ENCODE results near the gene KCNAB1. TPM values are rescaled to one million over a fixed set of nuclear protein-coding genes. Genes with fewer than 3 reads are reported as not detected.
A peak's percentile ranks its signal among the peaks of the same experiment; 100 is the strongest.

Gene KCNAB1
- total and polyA plus RNA-seq, 10 of the 15 experiments (the other 5 are each of a cell fraction or from before 2014, with no cell fraction given), result 0.11 to 0.69 (median 0.43) TPM; not detected in 6

DNA sequence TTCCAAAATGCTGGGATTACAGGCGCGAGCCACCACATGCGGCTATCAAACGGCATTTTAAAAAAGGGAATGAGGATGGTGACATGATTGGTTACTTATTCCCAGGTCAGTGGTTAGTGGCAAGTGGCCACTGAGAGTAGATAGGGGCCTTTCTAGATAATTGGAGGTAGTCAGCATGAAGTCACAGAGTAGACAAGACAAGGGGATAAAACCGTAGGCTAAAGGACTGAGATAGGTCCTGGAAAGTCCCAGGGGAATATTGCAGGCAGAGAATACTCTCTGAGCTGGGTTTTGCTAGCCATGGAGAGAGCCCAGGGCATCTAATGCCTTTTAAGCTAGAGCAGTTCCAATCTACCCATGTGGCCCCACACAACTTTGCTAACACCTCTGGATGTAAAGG lies 52.2 kb downstream of the KCNAB1 start:
- ChIA-PET RAD21 (ENCODE audit: unreplicated experiment) (no interaction called here), POLR2A (no interaction called here), CTCF (no interaction called here), SMC1A (ENCODE audit: uncharacterized antibody, unreplicated experiment) (no interaction called here)
- DNase-seq (ENCODE audit: low read depth, low spot score), result no peak
- no peak overlapping the region for H3K9ac ChIP-seq (ENCODE audit: control insufficient read depth, insufficient read depth, low read length)
- no peaks in the 10 kb centered on the region; a peak in 1 of 4 replicates for H3K27me3 ChIP-seq (replicated peaks in 1 of 2; ENCODE audit: control insufficient read depth in 2 of 2, insufficient read depth in 2 of 2, low read length in 1 of 2)
- no peak overlapping the region for H3K27ac ChIP-seq (ENCODE audit: control insufficient read depth, insufficient read depth)
- peak; percentile 58 for ATAC-seq
- no peak overlapping the region for H3K4me3 ChIP-seq
- H2AFZ ChIP-seq (ENCODE audit: control insufficient read depth, low read depth, low read length), result no peak overlapping the region
- 78% methylated on average over 5 of the region's 5 CpGs for WGBS (ENCODE audit: insufficient coverage, insufficient replicate concordance, low lambda C conversion rate, missing lambda C conversion rate)
- no peaks in the 10 kb centered on the region for H3K4me1 ChIP-seq (ENCODE audit: control insufficient read depth, insufficient read depth, low read length)
- no peak for FAIRE-seq
- no peaks in the 10 kb centered on the region for H3K79me2 ChIP-seq (ENCODE audit: control insufficient read depth, insufficient read depth, low read length)
- intact Hi-C loops (cut with micrococcal nuclease; ENCODE audit: unreplicated experiment) (loop anchor here (10.0 kb wide), 1 partner anchor 1508 kb away; no protein-coding TSS in a partner anchor), in situ Hi-C loops (cut with MboI) (loop anchor here (25.0 kb wide), 1 partner anchor 965 kb away; no protein-coding TSS in a partner anchor)
- H3K4me2 ChIP-seq (ENCODE audit: control insufficient read depth, insufficient read depth), result no peak overlapping the region
- no peaks in the 10 kb centered on the region for H3K9me3 ChIP-seq (replicated peaks; ENCODE audit: control insufficient read depth, insufficient read depth, low read length)
- no peaks in the 10 kb centered on the region for H4K20me1 ChIP-seq (ENCODE audit: control insufficient read depth, insufficient read depth)
- no TSS peak for BruUV-seq (replicated peaks)
- no peaks in the 10 kb centered on the region for H3K36me3 ChIP-seq (ENCODE audit: control insufficient read depth in 2 of 2, insufficient read depth in 2 of 2, low read length in 1 of 2)
- TF ChIP-seq MTA2 (IDR thresholded peaks at IDR 0.05; ENCODE audit: low read depth) (no peak), TCF12 (IDR thresholded peaks at IDR 0.05; ENCODE audit: low read depth, low read length) (no peak), TCF3 (IDR thresholded peaks at IDR 0.05; ENCODE audit: borderline replicate concordance, insufficient read depth, low read depth, low read length) (no peak), BACH1 (IDR thresholded peaks at IDR 0.05; ENCODE audit: borderline replicate concordance) (no peak), PRDM15 (CRISPR knock-in tag; IDR thresholded peaks at IDR 0.05) (no peak), MEF2B (IDR thresholded peaks at IDR 0.05; ENCODE audit: partially characterized antibody, poor library complexity, severe bottlenecking) (no peak), BHLHE40 (IDR thresholded peaks at IDR 0.05; ENCODE audit: borderline replicate concordance in 1 of 2, low read depth in 2 of 2, low read length in 1 of 2) (no peak), BCLAF1 (IDR thresholded peaks at IDR 0.05) (no peak), KLF5 (IDR thresholded peaks at IDR 0.05; ENCODE audit: partially characterized antibody) (no peak)
